Activated B cell treated with CpG ODN at 0.5 μM for 24 hours (primary cell): ENCODE measurements around the gene MYCBP2. TPM values are rescaled to one million over a fixed set of nuclear protein-coding genes. Genes with fewer than 3 reads are reported as not detected.

ENCODE experiments used
- ATAC-seq: fragments of 200-7000 bp; cut with Tn5 transposase; one replicate; pipeline ENCODE4 v1.10.0; 2021; ENCODE audit warnings: low read depth, mild to moderate bottlenecking, moderate library complexity
- CTCF ChIA-PET: fragments of 350-600 bp; sonication (Branson Sonifier 250); formaldehyde crosslinking; loops from one replicate; lab custom pipeline; 2021; ENCODE audit warnings: antibody characterized with exemption; lab: Charles Lee
- POLR2A ChIA-PET: fragments of 350-600 bp; sonication (Branson Sonifier 250); formaldehyde crosslinking; loops from one replicate; lab custom pipeline; 2021; ENCODE audit warnings: antibody characterized with exemption; lab: Charles Lee
- DNase-seq: peaks from one replicate; pipeline ENCODE4 v3.0.0; 2022
- H3K27ac Mint-ChIP-seq: one replicate; pipeline ENCODE4 v1.8.0; 2020; ENCODE audit warnings: mixed read lengths
- H3K27me3 Mint-ChIP-seq: one replicate; pipeline ENCODE4 v1.8.0; 2021; ENCODE audit warnings: mixed read lengths
- H3K36me3 Mint-ChIP-seq: one replicate; pipeline ENCODE4 v1.8.0; 2021; ENCODE audit warnings: low read depth, mixed read lengths
- H3K4me1 Mint-ChIP-seq: one replicate; pipeline ENCODE4 v1.8.0; 2021; ENCODE audit warnings: mixed read lengths
- H3K4me3 Mint-ChIP-seq: one replicate; pipeline ENCODE4 v1.8.0; 2020; ENCODE audit warnings: mild to moderate bottlenecking, mixed read lengths
- H3K9me3 Mint-ChIP-seq: one replicate; pipeline ENCODE4 v1.8.0; 2020; ENCODE audit warnings: mixed read lengths
- intact Hi-C: fragments of 100-400 bp; cut with micrococcal nuclease; formaldehyde crosslinking; loops from one replicate; pipeline ENCODE4 v1.15.1; 2024
- total RNA-seq: library from RNA; stranded (reverse); gene quantifications from 2 replicates; pipeline ENCODE4 v1.2.3, GENCODE V29; 2022
- TF ChIP-seq, protein P1 (sequence below): fragments of 200-600 bp; IDR thresholded peaks from one replicate; pipeline ENCODE4 v1.8.0; 2022; ENCODE audit warnings: antibody characterized with exemption, mild to moderate bottlenecking

The MYCBP2 gene
- total RNA-seq, 1 donor from 2014 or later = 314 TPM

DNA sequence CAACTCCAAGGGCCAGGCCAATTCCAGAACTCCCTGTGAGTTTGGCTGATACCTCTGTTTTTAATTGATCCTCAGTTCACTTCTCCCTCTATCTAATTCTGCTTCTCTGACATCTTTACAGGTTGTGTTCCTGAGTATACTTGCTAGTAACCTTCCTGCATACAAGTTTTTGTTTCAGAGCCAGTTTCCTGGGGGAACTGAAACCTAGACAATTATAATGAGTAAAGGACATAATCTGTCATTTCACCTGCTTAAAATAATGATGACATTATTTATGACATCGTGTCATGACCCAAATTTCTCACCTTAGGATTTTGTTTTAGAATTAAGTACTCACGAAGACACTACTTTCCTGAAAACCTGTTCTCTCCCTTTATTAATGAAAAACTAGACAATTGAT is 12.5 kb upstream of the MYCBP2 start:
- Mint-ChIP-seq H3K27ac (peak overlapping the region; percentile 95), H3K27me3 (no peaks in the 10 kb centered on the region), H3K36me3 (no peaks in the 10 kb centered on the region), H3K4me3 (peak overlapping the region; percentile 79), H3K4me1 (peaks cover 84% of the 10 kb centered on the region), H3K9me3 (no peaks in the 10 kb centered on the region)
- ChIA-PET POLR2A (interaction anchor here (0.9 to 15.5 kb wide), 5 partner anchors 12 to 139 kb away, joined by 4 to 272 read pairs (median 15); partner anchors contain the start of gene MYCBP2), CTCF (interaction anchor here (1.1 to 1.9 kb wide), 4 partner anchors 9 to 139 kb away, joined by 3 to 11 read pairs (median 5); partner anchors contain the start of gene MYCBP2)
- ATAC-seq = peak; percentile 72
- intact Hi-C loops = loop anchor here (1.0 kb wide), 4 partner anchors 10 to 90 kb away; no protein-coding TSS in a partner anchor
- TF ChIP-seq, protein P1, sequence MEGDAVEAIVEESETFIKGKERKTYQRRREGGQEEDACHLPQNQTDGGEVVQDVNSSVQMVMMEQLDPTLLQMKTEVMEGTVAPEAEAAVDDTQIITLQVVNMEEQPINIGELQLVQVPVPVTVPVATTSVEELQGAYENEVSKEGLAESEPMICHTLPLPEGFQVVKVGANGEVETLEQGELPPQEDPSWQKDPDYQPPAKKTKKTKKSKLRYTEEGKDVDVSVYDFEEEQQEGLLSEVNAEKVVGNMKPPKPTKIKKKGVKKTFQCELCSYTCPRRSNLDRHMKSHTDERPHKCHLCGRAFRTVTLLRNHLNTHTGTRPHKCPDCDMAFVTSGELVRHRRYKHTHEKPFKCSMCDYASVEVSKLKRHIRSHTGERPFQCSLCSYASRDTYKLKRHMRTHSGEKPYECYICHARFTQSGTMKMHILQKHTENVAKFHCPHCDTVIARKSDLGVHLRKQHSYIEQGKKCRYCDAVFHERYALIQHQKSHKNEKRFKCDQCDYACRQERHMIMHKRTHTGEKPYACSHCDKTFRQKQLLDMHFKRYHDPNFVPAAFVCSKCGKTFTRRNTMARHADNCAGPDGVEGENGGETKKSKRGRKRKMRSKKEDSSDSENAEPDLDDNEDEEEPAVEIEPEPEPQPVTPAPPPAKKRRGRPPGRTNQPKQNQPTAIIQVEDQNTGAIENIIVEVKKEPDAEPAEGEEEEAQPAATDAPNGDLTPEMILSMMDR = no peak
- DNase-seq = no peak

DNA sequence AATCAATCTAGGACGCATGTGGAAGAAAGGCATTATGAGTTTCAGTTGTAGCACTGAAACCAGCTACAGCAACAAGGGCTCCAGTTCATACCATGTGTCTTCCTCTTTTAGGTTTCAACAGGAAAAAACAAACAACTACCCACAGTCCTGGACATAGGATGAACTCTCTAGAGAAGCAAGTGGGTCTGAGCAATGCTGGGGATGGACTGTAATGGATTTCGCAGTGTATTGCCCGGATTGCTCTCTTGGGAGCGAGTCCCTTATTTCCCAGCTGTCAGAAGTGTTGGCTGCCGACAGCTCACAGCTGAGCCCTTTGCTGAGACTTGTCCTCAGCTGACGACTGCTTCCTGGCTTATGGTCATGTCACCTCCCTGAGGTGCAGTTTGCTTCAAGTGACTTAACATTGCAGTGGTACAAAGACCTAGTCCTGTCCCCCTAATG is 12.1 kb upstream of the MYCBP2 start:
- no peaks in the 10 kb centered on the region for H3K27me3 Mint-ChIP-seq
- H3K4me1 Mint-ChIP-seq = peaks cover 80% of the 10 kb centered on the region
- peak overlapping the region; percentile 79 for H3K4me3 Mint-ChIP-seq
- H3K27ac Mint-ChIP-seq = peak overlapping the region; percentile 95
- TF ChIP-seq, protein P1 = no peak
- peak; percentile 42 for DNase-seq
- intact Hi-C loops = loop anchor here (1.0 kb wide), 4 partner anchors 10 to 90 kb away; no protein-coding TSS in a partner anchor
- ChIA-PET CTCF (interaction anchor here (0.9 to 1.9 kb wide), 5 partner anchors 9 to 139 kb away, joined by 3 to 11 read pairs (median 5); partner anchors contain the start of gene MYCBP2), POLR2A (interaction anchor here (0.9 to 15.5 kb wide), 6 partner anchors 11 to 139 kb away, joined by 3 to 272 read pairs (median 12); partner anchors contain the start of gene MYCBP2)
- H3K9me3 Mint-ChIP-seq = no peaks in the 10 kb centered on the region
- ATAC-seq = peak; percentile 69
- H3K36me3 Mint-ChIP-seq = no peaks in the 10 kb centered on the region

DNA sequence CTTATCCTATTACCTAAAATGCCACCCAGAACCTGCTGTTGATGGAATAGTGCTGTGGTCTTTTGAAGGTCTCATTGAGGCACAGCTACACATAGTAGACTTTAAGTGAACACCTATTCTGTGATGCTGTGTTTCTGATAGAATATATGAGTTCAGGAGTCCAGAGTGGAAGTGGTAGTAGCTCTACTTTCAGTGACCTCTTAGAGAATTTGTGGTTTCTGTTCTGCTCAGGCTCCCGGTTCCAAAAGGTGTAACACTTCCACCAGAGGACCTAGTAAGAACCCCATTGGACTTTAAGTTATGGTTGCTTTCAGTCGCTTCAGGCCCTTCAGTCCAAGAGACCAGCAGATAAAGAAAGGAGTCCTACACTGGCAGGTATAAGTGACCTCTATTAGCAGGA is 11.4 kb upstream of the MYCBP2 start:
- no peaks in the 10 kb centered on the region for H3K27me3 Mint-ChIP-seq
- TF ChIP-seq, protein P1 = no peak
- intact Hi-C loops = no loop called here
- peak overlapping the region; percentile 95 for H3K27ac Mint-ChIP-seq
- no peaks in the 10 kb centered on the region for H3K36me3 Mint-ChIP-seq
- CTCF ChIA-PET = interaction anchor here (0.9 to 1.9 kb wide), 5 partner anchors 8 to 140 kb away, joined by 3 to 11 read pairs (median 5); partner anchors contain the start of gene MYCBP2
- ATAC-seq = no peak
- peak overlapping the region; percentile 79 for H3K4me3 Mint-ChIP-seq
- no peaks in the 10 kb centered on the region for H3K9me3 Mint-ChIP-seq
- DNase-seq = no peak
- H3K4me1 Mint-ChIP-seq = peaks cover 77% of the 10 kb centered on the region
- POLR2A ChIA-PET = interaction anchor here (1.2 to 15.5 kb wide), 5 partner anchors 11 to 140 kb away, joined by 3 to 272 read pairs (median 15); partner anchors contain the start of gene MYCBP2

DNA sequence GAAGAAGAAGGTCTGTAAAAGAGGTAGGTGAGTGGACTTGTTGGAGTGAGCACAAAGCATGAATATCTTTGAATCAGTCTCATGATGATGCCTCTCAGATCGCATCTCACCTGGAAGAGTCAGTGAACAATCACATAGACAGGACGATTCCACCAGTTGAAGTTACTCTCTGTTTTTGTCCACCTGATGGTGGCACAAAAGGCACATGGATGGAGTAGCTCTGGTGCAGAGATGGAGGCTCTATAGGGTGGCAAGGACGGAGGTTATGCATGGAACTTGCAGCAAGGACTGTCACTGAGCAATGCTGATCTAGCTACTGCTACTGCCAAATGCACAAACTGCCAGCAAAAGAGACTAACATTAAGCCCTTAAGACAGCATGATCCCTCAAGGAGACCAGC is 10.3 kb upstream of the MYCBP2 start:
- H3K27me3 Mint-ChIP-seq = no peaks in the 10 kb centered on the region
- intact Hi-C loops = no loop called here
- CTCF ChIA-PET = no interaction called here
- H3K4me1 Mint-ChIP-seq = peaks cover 69% of the 10 kb centered on the region
- no peak overlapping the region for H3K4me3 Mint-ChIP-seq
- H3K27ac Mint-ChIP-seq = peak overlapping the region; percentile 95
- TF ChIP-seq, protein P1 = no peak
- H3K9me3 Mint-ChIP-seq = no peaks in the 10 kb centered on the region
- H3K36me3 Mint-ChIP-seq = no peaks in the 10 kb centered on the region
- no peak for ATAC-seq
- POLR2A ChIA-PET = interaction anchor here (15.5 kb wide), 1 partner anchor 9 kb away, joined by 272 read pairs; the partner anchor contains the start of gene MYCBP2
- no peak for DNase-seq

DNA sequence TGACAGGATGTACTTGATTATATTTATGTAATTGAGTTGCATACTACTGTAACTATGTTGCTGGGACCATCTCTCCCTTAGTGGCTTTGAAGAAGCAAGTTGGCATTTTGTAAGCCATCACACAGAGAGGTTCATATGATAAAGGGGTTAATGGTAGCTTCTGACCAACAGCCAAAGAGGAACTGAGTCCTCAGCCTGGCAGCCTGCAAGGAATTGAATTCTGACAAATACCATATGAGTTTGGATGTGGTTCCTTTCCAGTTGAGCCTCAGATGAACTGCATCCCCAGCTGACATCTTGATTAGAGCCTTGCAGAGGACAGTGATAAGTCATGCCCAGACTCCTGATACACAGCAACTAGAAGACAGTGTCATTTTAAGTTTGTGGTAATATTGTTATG is 8.6 kb upstream of the MYCBP2 start:
- no peaks in the 10 kb centered on the region for H3K9me3 Mint-ChIP-seq
- no peak for DNase-seq
- CTCF ChIA-PET = interaction anchor here (1.2 to 2.6 kb wide), 2 partner anchors 10 to 143 kb away, joined by 3 to 11 read pairs; no protein-coding TSS in a partner anchor

More for the DNA sequence above, 8.6 kb upstream of the MYCBP2 start:
- POLR2A ChIA-PET = interaction anchor here (1.5 to 15.5 kb wide), 2 partner anchors 8 kb away, joined by 4 to 272 read pairs; partner anchors contain the start of gene MYCBP2
- intact Hi-C loops = no loop called here
- H3K27ac Mint-ChIP-seq = no peak overlapping the region
- no peak overlapping the region for H3K4me3 Mint-ChIP-seq
- ATAC-seq = no peak
- TF ChIP-seq, protein P1 = no peak
- H3K36me3 Mint-ChIP-seq = no peaks in the 10 kb centered on the region
- H3K27me3 Mint-ChIP-seq = no peaks in the 10 kb centered on the region
- H3K4me1 Mint-ChIP-seq = peaks cover 64% of the 10 kb centered on the region
